Endometrium (tissue), 2 donors: Measurements from ENCODE around the gene USP28.
A peak's percentile ranks its signal among the peaks of the same experiment; 100 is the strongest.
"Not testable (repeated sequence)": the region's sequence is repeated elsewhere in the genome, so short reads cannot be mapped to it uniquely, and the experiment has no call there.

Source experiments
- FAIRE-seq: peaks from 2 replicates; lab custom pipeline; 2012; peaks lifted over from hg19 to GRCh38; lab: Jason Lieb, UNC
- donor health status: control.
- donor health status: control.

USP28 gene

DNA sequence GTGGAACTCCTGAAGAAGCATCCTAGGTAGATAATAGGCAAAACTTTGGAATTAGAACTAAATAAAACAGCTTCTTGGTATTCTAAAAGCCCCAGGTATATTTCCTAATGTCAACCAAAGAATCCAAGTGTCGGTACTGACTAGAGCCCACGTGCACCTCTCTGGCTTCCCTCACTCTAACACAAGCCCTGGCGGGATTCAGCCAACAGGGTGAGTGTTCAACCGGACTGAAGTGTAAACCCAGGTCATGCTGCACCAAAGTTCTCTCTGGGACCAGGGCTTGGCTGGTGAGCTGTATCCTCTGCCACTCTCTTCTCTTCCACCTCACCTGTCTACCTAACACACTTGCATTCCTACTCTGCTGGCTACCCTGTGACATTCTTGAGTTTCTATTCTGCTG lies 40.1 kb downstream of the USP28 start:
- FAIRE-seq, result no peak

DNA sequence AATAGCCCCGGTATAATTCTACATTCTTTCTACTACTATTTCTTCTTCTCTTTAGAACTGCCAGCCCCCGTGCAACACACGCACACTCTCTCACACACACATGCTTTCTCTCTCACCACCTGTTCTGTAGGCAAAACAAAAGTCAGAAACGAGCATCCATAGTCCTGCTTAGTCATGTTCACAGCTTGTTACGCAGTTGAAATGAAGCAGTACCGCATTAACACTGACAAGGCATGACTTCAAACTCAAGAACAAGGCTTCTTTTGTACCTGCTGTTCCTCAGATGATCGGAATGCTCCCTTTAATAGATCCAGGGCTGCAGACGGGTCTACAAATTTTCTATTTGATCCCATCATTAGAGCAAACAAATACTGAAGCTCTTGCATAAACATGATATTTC lies 42.2 kb downstream of the USP28 start:
- FAIRE-seq, result no peak

DNA sequence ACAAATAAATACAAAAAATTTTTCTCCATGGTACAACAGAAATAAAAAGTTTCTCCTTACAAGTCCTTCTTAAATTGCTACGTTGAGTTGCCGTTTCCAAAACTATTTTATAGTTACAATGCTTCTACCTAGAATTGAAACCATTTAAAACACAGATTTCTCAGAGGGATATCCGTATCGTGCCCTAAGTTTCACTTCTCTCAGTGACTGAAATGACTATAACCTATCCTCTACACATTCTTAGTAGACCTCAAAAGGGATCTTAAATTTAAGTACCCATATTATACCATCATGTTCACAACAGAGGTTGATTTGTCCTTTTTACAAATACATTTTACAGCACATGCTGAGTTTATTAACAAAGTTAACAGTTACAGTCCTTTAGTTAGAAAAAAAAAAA lies 44.1 kb downstream of the USP28 start:
- no peak for FAIRE-seq

DNA sequence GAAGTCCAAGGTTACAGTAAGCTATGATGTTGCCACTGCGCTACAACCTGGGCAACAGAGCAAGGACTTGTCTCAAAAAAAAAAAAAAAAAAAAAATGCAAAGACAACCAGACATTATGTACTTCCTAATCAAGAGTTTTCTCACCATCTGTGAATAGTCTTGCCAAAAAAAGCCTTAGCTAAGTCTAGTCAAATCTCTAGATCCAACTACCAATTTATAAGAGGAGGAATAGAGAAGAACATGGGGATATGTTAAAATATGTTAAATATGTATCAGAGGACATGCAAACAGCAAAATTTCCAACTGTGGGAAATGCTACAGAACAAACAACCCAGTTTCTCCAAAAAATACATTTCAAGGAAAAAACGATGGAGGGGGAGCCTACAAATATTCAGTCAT lies 45.6 kb downstream of the USP28 start:
- FAIRE-seq, result no peak

DNA sequence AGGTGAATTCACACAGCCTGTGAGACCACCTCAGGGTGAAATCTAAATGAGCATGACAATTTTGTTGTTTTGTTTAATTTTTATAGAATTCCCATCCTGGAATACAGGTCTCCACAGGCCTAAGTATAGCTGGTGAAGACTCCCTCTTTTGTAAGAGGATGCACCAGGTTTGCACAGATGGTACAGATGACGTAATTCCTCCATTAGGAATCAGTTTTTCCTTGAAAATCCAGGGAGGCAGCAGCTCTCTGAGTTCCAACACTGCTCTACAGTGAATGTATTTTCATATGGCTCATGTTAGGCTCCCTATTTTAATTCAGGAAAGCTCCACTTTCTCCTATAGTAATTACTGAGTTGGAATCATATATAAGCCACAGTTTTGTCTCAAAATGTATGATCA lies 47.2 kb downstream of the USP28 start:
- FAIRE-seq, result no peak

DNA sequence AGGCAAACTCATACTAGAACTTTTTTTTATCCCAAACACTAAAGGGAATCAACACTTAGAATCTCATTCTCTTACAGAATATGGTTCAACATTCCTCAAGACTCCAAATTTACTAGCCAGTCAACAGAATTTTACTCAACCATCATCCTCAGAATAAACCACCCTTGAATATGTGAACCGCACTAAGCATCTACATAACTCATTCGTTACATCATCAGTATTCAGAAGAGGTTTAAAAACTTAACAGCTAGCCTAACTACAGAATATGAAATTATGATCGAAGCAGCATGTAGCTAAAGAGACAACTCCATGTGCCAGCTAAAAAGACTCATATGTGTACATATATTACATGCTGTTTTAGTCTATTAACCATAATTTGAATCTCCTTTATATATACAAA lies 47.9 kb downstream of the USP28 start:
- FAIRE-seq, result no peak

DNA sequence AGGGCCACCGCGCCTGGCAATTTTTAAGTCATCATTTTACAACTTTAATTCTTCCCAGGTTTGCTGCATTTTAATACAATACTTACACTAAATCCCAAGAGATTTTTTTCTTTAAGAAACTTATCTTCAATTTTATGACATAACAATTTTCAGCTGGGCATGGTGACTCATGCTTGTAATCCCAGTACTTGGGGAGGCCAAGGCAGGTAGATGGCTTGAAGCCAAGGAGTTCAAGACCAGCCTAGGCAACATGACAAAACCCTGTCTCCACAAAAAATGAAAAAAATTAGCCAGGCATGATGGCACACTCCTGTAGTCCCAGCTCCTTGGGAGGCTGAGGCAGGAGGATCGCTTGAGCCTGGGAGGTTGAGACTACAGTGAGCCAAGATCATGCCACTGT lies 56.9 kb downstream of the USP28 start:
- no peak for FAIRE-seq

DNA sequence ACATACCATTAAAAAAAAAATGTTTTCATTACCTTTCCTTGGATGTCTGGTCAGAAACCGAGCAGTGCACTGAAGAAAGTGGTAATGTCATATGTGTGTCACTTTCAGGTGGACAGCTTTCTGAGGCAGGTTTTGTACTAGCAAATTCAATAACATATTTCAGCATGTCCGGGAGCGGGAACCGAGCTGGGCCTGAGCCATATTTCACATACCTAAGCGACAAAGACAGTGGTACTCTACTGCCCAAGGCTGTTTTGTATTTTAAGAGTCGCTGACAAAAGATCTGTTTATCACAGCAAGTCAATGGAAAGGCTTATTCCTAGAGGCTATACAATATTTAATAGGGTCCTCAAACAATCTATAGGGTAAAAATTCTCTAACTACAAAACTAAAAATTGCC lies 57.7 kb downstream of the USP28 start:
- no peak for FAIRE-seq

DNA sequence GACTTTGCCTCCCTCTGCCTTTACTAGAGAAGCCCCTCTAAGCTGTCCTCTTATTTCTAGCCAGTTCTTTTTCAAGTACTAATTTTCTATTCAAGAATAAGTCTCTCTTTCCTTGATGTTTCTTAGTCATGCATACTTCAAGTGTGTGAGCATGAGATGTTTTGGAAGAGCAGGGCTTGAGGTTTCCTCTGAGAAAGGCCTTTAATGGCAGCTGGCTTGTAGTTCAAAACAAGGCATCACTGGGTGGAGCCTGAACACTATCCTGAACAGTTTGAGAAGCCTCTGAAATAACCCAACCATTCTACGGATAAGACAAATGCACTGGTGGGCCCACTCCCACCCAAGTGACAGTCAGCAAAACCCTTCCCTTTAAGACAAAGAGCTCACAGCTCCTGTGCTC lies 58.2 kb downstream of the USP28 start:
- FAIRE-seq, result no peak

DNA sequence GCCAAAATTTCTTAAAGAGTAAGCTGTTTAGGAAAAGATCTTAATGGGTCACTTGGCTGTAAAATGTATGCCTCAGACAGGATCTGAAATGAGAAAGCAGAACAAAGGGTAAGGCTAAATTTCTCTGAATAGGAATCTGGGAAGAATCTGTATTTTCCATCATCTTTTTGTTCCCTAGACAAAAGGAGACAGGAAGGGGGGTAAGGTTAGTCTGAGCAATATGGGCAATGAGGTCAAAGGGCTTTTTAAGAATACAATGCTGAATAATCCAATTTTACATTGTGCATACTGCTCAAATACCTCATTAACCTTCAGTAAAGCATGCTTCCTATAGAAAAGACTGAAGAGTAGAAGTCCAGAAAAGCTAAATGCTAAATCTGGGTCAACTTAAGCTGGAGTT lies 61.2 kb downstream of the USP28 start:
- no peak for FAIRE-seq

DNA sequence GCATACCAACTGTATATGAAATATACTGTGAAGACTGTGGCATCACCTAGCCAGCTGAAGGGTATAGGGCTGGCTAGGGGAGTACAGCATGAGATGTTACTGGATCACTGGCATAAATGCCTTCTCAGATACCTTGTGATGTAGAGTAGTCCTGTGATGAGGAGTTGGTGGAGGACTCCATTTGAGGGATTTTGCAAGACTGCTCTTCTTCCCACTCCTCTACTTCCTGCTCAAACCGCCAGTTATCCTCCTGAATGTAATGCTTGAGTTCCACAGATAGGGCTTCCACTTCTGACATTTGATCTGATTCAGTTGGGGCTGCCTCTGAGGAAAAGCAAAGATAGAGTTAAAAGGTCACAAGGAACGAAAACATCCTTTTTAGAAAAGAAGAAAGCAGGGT lies 66.4 kb downstream of the USP28 start:
- no peak for FAIRE-seq

DNA sequence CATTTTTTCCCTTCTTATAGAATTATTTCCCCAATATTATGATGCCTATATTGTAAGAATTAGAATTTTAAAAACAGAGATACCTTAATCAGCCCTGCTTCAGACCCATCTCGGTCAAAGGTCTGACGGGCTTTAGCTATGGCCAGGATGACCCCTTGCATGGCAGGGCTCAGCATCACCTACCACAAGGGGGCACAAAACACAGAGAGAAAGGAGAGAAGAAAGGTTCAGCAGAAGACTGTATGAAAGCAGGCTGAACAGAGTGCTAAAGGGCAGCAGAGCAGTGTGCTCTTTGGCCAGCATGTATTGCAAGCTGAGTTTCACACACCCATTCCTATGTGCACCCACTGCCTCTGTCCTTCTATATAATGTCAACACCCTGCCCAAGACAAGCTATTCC lies 69.0 kb downstream of the USP28 start:
- no peak for FAIRE-seq

DNA sequence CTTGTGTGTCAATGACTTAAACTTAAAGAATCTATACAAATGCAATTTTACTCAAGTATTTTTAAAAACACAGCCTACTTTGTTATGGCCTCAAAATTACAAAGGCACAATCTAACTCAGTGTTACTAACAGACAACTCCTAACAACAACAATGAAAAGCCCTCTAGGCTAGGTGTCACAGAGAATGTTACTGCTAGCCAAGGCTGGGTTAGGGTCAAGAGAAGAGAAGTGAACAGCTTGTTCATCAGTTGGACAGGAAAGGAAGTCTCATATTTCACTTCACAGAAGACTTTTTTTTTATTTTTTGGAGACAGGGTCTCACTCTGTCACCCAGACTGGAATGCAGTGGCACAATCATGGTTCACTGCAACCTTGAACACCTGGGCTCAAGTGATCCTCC lies 69.7 kb downstream of the USP28 start:
- no peak for FAIRE-seq

DNA sequence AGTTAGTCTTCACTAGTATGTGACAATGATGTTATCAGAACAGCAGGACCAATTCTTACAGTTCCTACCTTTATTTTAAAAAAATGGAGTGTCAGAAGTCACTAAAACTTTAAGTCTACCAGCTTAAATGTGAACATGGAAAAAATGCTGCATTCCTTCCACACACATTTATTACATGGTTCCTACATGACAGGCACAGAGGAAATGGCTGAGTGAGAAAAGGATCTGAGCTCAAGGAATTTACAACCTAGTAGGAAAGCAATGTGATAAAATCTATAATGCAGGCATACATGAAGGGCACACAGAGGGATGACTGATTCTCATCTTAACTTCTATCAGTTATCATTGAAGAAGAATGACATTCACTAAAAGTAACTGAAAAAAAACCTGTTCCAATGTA lies 72.8 kb downstream of the USP28 start:
- FAIRE-seq, result no peak

DNA sequence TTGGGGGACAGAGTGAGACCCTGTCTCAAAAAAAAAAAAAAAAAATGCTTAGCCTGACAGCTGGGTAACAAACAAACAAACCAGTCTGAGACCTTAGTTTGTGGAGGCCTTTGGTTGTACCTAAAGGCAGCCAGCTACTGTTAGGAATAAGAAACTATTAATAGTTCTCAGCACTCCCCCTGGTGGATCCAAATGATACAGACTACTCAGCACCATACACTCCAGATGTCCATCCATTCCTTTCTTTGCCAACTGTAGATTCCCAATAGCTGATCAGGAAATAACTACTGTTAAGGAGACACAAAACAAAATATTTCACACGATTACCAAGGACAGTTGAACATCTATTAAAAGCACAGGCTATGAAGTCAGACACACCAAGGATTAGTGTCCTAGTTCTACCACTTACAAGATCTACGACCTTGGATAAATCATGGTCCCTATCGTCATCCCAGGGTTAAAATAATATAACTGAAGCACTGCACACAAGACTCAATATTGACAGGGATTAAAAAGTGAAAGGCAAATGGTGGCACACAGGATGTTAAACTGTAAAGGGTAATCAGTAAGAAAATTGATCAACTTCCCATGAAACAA lies 78.6 kb downstream of the USP28 start:
- FAIRE-seq, result no peak

DNA sequence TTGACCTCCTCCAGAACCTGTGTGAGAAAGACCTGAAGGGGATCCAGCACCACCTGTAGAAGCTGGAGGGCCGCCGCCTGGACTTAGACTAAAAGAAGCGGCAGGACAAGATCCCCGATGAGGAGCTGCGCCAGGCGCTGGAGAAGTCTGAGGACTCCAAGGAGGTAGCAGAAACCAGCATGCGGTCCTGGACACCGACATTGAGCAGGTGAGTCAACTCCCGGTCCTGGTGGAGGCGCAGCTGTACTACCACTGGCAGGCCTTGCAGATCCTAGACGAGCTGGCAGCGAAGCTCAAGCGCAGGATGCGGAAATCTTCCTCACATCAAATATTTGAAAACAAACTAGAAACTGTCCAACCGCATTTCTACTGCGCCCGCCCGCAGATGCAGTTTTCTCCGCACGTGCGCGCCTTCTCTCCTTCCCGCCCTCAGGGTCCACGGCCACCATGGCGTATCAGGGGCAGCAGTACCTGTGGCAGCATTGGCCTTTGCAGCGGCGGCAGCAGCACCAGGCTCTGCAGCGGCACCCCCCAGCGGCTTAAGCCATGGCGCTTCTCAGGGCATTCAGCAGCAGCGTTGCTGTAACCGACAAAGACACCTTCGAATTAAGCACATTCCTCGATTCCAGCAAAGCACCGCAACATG lies 85.6 kb downstream of the USP28 start:
- no peak for FAIRE-seq

DNA sequence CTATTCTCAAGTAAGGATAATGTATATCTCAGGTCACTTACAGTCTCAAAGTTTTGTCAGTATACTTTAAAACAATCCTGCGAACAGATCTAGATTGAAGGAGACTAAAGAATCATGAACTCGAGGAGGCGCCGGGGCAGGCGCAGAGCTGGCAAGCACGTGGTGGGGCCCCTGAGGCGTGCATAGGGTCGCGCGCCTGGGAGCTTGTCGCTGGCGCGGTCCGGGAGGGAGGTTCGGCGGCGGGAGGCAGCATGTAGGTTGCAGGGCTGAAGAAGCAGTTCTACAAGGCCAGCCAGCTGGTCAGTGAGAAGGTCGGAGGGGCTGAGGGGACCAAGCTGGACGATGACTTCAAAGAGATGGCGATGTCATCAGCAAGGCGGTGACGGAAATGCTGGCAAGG lies 86.4 kb downstream of the USP28 start:
- FAIRE-seq, result not testable (repeated sequence)

DNA sequence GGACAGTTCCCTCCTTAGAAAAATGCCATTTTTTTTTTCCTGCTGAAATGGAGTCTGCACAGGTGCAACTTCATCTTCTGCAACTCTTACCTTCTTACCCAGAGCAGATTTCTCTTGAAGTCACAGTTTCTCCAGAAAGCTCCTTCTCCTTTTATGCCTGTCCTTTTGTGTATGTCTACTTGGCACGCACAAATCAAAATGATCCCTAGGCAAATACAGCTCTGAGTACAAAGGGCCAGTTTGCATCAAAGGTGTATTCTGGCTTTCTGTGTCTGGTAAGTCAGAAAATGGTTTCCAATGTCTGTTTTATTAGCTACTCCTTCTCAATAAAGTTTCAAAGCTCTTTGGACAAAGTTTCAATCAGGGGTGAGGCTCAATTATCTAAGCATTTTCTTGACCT lies 93.2 kb downstream of the USP28 start:
- no peak for FAIRE-seq

DNA sequence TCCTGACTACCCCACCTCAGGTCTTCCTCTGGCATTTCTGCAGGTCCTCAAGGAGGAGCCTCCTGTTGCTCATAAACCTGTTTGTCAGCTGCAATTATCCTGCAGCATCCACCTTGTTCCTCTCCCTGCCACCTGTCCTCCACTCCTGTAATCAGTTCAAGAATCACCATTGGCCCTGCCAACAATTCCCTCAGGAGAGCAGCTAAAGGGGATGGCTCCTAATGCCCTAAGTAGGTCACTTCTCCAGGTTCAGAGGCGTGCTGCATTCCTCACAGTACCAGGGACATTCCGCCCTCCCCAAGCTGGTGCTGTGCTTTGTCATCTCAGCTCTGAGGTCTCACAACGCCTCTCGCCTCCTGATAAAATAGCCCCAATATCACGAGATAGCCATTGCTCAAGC lies 93.7 kb downstream of the USP28 start:
- FAIRE-seq, result no peak

DNA sequence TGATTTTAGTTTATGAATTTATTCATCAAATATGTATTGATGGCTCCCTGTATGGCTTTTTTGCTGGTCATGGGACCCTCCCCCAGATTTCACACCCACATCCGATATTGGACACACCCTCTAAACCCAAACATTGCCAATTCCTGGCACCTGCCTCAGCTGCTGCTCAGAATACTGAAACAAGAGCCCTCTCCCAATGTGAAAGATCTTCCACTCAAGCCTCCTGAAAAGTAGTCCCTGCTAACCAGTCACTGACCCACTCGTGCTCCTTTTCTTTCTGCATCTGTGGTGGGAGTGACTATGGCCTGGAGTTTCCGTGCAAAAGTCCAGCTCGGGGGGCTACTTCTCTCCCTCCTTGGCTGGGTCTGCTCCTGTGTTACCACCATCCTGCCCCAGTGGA lies 95.9 kb downstream of the USP28 start, which contains the start of gene CLDN25:
Gene CLDN25, plus strand, starts transcription at position 301 of the 400 bp plus-strand sequence. Its CDS starts 0 bp downstream, at position 301.
- FAIRE-seq, result no peak

DNA sequence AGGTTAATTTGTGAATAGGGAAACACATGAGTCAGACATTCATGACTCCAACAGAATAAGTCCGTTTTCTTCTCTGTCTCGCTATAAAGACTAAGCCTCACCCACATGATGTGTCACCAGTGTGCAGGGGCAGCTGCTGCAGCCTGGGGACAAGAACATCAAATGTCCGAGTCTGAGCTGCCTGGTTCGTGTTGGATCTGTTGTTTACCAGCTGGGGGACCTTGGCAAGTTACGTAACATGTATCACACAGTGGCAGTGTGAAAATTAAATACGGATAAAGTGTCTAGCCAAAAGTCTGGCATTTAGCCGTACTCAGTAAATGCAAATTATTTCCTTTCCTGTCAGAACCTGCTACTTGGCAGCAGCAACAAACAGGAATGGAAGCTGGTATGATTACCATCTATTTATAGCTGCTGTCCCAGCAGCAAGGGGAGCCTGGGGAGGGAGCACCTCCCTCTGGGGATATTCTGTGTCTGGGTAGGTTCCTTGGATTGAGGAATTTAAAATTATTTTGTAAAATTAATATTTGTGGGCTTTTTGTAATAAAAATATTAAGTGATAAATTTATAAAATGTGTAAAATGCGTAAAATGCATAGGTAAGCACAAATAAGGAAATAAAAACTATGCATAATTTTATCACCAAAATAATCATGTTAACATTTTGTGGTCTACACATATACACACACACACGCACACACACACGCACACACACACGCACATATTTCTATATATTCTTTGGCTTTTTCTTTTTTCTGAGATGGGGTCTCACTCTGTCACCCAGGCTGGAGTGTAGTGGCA lies 97.1 kb downstream of the USP28 start:
- no peak for FAIRE-seq

DNA sequence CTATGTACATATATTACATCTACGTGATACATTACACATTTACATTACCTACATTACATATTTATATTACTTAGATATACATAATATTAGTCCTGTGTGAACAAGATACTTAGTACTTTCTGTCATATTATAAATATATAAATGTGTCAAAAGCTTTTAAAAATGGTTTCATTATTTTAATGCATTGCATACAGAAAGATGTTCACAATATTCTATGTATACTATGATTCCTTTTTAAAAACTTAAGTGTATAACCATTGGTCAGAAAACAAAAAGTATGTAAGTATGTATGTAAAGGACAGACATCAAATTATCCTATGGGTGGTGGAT lies 101.2 kb downstream of the USP28 start:
- FAIRE-seq, result no peak

DNA sequence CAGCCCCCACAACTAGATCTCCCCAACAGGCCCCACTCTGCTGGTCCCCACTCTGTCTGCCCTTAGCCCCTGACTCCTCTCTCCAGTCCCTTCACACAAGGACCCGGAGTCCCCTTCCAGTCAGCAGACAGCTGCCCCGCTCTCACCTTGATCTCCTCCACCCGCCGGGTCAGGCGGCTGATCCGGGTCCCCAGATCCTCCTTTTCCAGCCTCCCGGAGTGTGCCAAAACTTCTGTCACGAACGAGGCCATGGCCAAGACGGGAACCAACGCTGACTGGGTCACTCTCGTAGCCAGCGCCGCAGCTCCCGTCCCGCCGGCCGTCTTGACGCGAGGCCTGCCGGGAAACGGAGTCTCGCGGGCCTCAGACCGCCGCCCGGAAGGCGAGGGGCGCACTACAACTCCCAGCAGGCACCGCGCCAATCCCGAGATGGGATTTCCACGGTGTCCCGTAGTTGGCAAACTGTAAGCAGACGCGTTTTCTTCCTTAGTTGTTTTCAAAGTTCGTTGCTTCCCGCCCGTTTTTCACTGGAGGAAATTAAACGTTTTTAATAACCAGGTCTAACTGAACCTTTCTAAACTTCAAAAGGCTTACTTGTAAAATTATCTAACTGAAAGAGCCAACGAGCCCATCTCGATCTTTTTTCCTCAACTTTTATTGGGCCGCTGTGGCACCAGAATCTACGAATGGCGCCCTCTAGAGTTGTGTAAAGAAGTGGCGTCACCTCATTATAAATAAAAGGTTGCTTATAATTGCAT lies 101.8 kb downstream of the USP28 start, which contains the start of gene ZW10:
Gene ZW10, minus strand, starts transcription at position 277 of the 758 bp plus-strand sequence. Its CDS starts 26 bp downstream, at position 251.
- FAIRE-seq, result peak; percentile 94
